IPS DF 4.7 (cell line): ENCODE data around the gene RAB14.

Experiments used
- DNase-seq: peaks from one replicate; pipeline ENCODE4 v3.0.0-alpha.2; 2013; ENCODE audit warnings: low spot score; ENCODE audit errors: extremely low read depth

The RAB14 gene

GRCh38 chr9:121219530-121219929 is 17.9 kb upstream of the RAB14 start:
- DNase-seq: no peak

GRCh38 chr9:121218357-121219027 is 16.8 kb upstream of the RAB14 start:
- no peak for DNase-seq

GRCh38 chr9:121217609-121218292 is 16.1 kb upstream of the RAB14 start:
- no peak for DNase-seq

DNA sequence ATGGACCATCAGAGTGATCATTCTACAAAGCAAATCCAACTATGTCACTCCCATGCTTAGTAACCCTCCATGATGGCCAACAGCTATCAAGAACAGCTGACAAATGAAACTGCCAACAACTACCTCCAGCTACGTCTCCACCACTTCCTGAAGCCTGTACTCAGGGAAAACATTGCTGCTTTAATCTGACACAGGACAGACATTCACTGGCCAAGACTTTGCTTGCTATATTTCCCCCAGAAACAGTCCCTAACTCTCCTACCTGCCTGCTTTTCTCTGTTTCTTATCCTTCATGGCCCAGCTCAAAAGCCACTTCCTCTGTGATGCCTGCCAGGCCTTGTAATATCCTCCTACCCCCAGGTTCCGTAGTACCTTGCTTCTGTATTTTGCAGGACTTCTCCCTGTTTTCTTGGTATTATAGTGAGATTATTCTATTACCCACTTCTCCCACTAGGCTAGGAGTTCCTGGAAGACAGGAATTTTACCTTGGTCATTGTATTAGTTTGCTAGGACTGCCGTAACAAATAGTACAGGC is 14.7 kb upstream of the RAB14 start:
- DNase-seq: no peak

- DNase-seq: no peak
Measured at GRCh38 chr9:121214005-121214404, 12.3 kb upstream of the RAB14 start.

DNA sequence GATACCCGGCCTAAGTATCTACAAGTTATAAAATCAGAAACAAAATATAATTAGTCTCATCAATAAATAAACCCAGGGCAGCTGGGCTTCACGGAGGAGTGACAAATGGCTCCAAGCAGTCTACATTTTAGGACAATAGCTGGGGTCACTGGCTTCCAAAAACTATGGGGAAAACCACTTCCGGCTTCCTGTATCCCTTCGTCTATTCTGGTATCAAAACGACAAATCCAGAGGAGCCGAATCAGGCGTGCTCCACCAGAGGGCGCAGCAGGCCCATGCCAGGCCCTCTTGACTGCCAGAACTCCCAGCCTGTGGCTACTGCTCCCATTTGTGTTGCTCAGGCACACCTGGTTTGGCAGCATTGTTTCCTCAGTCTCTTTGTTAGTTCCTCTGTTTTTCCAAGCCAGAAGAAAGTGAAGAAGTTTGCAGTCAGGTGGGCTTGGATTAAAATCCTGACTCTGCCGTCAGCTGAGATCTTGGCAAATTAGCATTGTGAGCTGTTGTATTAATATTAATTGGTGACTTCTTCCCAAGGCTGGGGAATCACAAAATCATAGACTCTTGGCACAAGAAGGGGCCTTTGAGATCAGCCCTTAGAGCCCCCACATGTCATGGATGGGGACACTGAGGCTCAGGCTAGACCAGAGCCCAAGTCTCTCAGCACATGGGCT is 11.6 kb upstream of the RAB14 start:
- DNase-seq: peak; percentile 71

- DNase-seq: no peak
Measured at GRCh38 chr9:121210536-121210935, 8.9 kb upstream of the RAB14 start.

DNA sequence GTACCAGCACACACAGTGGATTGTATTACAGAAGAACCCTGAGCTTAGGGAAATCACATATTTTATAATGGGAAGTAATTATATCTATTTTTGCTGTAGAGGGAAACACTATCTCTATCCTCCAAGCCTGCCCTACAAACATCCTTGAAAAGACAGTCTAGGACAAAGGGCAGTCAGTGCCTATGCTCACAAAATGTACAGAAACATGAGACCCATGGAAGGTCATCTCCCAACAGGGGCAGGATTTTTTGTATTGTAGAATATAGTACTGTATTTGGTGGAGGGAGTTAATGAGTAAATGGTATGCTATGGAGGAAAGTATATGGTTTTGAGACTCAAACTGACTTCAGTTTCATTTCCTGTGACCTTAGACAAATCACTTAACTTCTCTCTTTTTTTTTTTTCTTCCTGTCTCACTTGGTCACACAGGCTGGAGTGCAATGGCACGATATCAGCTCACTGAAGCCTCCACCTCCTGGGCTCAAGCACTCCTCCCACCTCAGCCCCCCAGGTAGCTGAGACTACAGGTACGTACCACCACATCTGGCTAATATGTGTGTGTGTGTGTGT is 5.8 kb upstream of the RAB14 start:
- no peak for DNase-seq

DNA sequence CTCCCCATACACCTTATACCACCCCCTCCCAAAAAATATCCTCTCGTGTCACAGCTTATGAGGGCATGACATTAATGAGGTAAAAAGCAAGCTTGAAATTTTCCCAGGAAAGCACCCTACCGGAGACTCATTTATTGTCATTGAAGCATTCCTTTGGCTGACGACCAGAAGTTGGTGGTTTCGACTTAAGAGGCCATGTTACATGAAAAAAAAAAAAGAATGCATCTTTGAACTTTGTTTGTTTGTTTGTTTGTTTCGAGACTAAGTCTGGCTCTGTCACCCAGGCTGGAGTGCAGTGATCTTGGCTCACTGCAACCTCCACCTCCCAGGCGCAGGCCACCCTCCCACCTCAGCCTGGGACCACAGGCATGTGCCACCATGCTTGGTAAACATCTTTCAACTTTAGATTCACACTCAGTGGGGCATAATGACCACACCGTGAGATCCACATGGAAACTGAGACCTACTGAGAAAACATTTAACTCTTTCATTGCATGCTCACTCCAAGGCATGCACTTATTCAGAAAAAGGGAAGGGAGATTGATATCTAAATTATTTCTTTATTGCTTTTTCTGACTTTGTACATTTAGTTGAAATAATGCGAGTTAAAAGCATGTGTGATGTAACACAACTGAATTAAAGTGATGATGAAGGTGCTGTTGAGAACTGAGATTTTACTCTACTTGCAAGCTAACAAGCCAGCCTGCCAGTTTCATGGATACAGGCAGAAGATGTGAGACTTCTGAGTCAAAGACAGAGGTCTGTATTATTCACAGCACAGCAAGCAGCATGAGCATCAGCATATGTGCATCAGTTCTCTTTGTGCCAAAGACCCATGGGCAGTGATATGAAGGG is 5.1 kb upstream of the RAB14 start:
- DNase-seq: no peak

DNA sequence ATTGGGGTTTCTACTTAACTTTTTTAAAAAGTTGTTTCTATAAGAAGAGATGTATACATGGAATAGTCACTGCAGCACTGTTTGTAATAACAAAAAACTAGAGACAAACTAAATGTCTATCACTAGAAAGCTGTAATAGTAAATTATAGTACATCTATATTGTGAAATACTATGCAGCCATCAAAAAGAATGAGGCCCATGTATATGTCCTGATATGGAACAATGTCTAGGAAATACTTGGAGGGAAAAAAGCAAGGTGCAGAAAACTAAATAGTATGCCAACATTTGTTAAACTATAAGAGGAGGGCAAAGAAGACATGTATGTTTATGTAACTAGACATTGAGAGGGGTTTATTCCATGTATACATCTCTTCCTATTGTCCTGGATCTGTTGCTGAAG is 2.9 kb upstream of the RAB14 start:
- DNase-seq: no peak

DNA sequence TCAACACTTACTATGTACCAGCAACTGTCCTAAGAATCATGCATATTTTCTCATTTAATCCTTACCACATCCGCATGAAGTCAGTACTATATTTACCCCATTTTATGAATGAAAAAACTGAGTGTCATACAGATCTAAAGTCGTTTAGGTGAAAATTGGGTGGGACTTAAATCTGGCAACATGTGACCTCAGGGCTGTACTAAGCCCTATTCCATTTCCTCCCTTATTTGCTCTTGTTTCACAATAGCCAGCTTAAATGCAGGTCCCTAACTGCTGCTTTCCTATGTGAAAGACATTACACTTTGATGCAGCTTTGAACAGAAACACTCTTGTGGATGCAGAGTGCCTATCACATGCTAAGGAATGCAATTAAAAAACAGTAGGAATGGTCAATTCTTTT is 2.5 kb upstream of the RAB14 start:
- no peak for DNase-seq

GRCh38 chr9:121201045-121201737 is 478 bp downstream of the RAB14 start:
- DNase-seq: no peak

DNA sequence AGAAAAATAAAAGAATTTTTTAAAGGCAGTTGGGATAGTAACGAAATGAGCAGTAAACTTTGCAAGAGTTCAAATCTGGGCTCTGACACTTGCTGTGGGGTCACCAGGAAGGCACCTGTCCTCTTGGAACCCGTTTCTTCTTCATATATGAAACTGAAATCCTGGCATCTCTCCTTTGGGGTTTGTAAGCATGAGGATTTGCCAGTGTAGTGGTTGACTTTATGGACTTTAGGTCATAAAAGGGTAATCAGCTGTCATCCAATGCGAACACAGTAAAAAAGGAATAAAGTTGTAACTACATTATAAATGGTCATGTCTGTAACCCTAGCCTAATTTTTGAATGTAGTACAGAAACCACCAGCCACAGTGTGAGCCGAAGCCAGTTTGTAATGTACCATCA is 1.3 kb downstream of the RAB14 start:
- DNase-seq: no peak

GRCh38 chr9:121199921-121200320 is 1.7 kb downstream of the RAB14 start:
- no peak for DNase-seq

- no peak for DNase-seq
Measured at GRCh38 chr9:121198512-121199042, 3.1 kb downstream of the RAB14 start.

- DNase-seq: no peak
Measured at GRCh38 chr9:121197132-121197531, 4.5 kb downstream of the RAB14 start.

DNA sequence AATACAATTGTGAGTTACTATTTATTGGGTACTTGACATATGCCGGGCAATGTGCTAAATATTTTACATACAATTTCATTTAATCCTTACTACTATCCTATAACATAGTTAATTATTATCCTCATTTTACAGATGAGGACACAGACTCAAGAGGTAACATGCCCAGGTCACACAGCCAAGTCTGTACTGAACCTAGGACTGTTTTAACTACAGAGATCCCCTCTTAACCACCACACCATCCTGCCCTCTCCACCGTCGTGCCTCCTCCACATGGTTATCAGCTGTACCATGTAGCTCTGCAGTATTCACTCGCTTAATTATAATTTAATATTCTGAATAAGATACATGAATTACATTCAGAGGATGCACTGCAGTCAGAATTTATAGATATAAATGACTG is 5.3 kb downstream of the RAB14 start:
- DNase-seq: no peak

DNA sequence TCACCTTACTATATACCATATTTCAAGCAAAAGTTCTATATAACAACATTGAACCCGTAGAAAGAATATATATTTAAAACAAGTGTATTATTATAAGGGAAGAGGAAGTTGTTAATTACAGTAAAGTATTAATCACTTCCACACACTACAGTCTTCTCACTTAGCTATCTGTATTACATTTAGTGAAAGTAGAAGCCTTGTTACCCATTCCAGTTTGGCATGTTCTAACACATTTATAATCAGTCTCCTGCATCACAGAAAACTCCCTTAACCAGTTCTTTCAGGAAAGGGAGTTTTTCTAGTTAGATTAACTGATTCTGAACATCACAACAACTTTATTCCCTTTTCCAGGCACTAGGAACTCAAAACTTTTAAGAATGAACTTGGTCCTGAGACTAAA is 6.9 kb downstream of the RAB14 start:
- DNase-seq: no peak

- no peak for DNase-seq
Measured at GRCh38 chr9:121192959-121193640, 8.6 kb downstream of the RAB14 start.

DNA sequence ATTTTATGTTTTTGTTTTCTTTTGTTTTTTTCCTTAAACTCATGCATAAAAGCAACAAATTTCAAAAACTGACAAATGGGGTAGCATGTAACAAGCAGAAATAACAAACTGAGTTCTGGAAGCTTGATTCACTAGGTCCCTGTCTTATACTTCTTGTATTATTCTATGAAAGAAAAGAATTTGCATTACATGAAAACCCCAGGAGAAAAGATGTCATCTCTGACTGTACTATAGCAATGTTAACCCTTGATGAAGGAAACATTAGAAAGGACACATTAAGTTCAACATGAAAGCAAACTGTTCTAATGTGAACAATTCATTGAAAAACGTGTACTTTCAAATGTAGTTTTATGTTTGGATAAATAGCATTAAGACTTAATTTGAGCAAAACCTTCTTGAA is 9.2 kb downstream of the RAB14 start:
- no peak for DNase-seq
